T-cell (primary cell): ENCODE data around the gene LHCGR. TPM values are rescaled to one million over a fixed set of nuclear protein-coding genes. Genes with fewer than 3 reads are reported as not detected.

Experiments
- ATAC-seq, 4 experiments: fragments of 200-7000 bp in 3 of 4; fragments of 150-1000 bp in 1 of 4; cut with Tn5 transposase; replicated peaks in 1 of 4; 1 replicate in 3 of 4; 2 replicates in 1 of 4; pipeline ENCODE4 v1.10.0; 2021; ENCODE audit warnings: moderate library complexity in 3 of 4, mild to moderate bottlenecking in 2 of 4, moderate number of reproducible peaks in 1 of 4
- CTCF ChIA-PET, 2 donors: fragments of 300-600 bp; sonication (Branson Sonifier 250); formaldehyde crosslinking; loops; one replicate each; lab custom pipeline; 2022; ENCODE audit warnings: antibody characterized with exemption in 2 of 2; lab: Charles Lee
- POLR2A ChIA-PET, 2 donors: fragments of 300-600 bp; sonication (Branson Sonifier 250); formaldehyde crosslinking; loops; one replicate each; lab custom pipeline; 2022; ENCODE audit warnings: antibody characterized with exemption in 2 of 2; lab: Charles Lee
- DNase-seq, 35 experiments: peaks; one replicate each; pipeline versions ENCODE4 v3.0.0 to v3.0.0-alpha.2; 2013 to 2023
- H3K27ac ChIP-seq: one replicate; pipeline ENCODE4 v1.5.1; 2013; ENCODE audit warnings: low read length
- H3K27me3 ChIP-seq, 2 experiments: replicated peaks in 1 of 2; 1 replicate in 1 of 2; 2 replicates in 1 of 2; pipeline versions ENCODE4 v1.6.1 to v1.7.0; 2013; ENCODE audit warnings: low read length in 1 of 2, mixed read lengths in 1 of 2; ENCODE audit not compliant: control insufficient read depth in 2 of 2, insufficient read depth in 2 of 2; ENCODE audit errors: extremely low read depth in 1 of 2
- H3K36me3 ChIP-seq, 2 donors: 1 replicate in 1 of 2; 2 replicates in 1 of 2; pipeline versions ENCODE4 v1.6.1 to v1.7.0; 2013; ENCODE audit warnings: low read length in 1 of 2; ENCODE audit not compliant: control insufficient read depth in 2 of 2, insufficient read depth in 1 of 2; ENCODE audit errors: extremely low read depth in 1 of 2
- H3K4me1 ChIP-seq, 2 experiments: 1 replicate in 1 of 2; 2 replicates in 1 of 2; pipeline versions ENCODE4 v1.6.1 to v1.7.0; 2013; ENCODE audit warnings: low read length in 2 of 2, mixed read lengths in 1 of 2; ENCODE audit not compliant: insufficient read depth in 2 of 2, control insufficient read depth in 1 of 2; ENCODE audit errors: extremely low read depth in 1 of 2
- H3K4me3 ChIP-seq, 2 donors: 1 replicate in 1 of 2; 2 replicates in 1 of 2; pipeline versions ENCODE4 v1.5.1 to v1.7.0; 2013; ENCODE audit warnings: mild to moderate bottlenecking in 2 of 2, low read length in 1 of 2, moderate library complexity in 1 of 2; ENCODE audit not compliant: control insufficient read depth in 1 of 2; ENCODE audit errors: extremely low read depth in 1 of 2
- H3K9me3 ChIP-seq: 2 replicates; pipeline ENCODE4 v1.7.0; 2013
- H3K27ac Mint-ChIP-seq, 2 donors: one replicate each; pipeline ENCODE4 v1.8.0; 2020 to 2021; ENCODE audit warnings: mild to moderate bottlenecking in 2 of 2, mixed read lengths in 2 of 2
- H3K27me3 Mint-ChIP-seq, 2 donors: one replicate each; pipeline ENCODE4 v1.8.0; 2021 to 2022; ENCODE audit warnings: mixed read lengths in 2 of 2
- H3K36me3 Mint-ChIP-seq: one replicate; pipeline ENCODE4 v1.8.0; 2021; ENCODE audit warnings: mixed read lengths
- H3K4me1 Mint-ChIP-seq, 3 donors: one replicate each; pipeline ENCODE4 v1.8.0; 2020 to 2022; ENCODE audit warnings: mixed read lengths in 3 of 3, mild to moderate bottlenecking in 1 of 3
- H3K4me3 Mint-ChIP-seq, 3 donors: one replicate each; pipeline ENCODE4 v1.8.0; 2020 to 2022; ENCODE audit warnings: mild to moderate bottlenecking in 3 of 3, mixed read lengths in 3 of 3, moderate library complexity in 3 of 3
- H3K9me3 Mint-ChIP-seq, 3 donors: one replicate each; pipeline ENCODE4 v1.8.0; 2020 to 2022; ENCODE audit warnings: mixed read lengths in 3 of 3
- WGBS: methylation state at CpG from one replicate; pipeline ENCODE4 v1.1.5; 2013; ENCODE audit warnings: missing lambda C conversion rate; ENCODE audit not compliant: insufficient coverage; 5-methylcytosine and 5-hydroxymethylcytosine counted together
- total RNA-seq, 35 experiments: library from RNA in 6 of 35; stranded (reverse) in 6 of 35; fragments of 120-200 nt in 1 of 35; gene quantifications; one replicate each; pipeline versions ENCODE4 v1.2.1 to v1.2.4 and lab custom pipeline; 2013 to 2026

The LHCGR gene
- total RNA-seq, 5 donors from 2014 or later (not counting 1 experiment from before 2014, with no cell fraction given): not detected

DNA sequence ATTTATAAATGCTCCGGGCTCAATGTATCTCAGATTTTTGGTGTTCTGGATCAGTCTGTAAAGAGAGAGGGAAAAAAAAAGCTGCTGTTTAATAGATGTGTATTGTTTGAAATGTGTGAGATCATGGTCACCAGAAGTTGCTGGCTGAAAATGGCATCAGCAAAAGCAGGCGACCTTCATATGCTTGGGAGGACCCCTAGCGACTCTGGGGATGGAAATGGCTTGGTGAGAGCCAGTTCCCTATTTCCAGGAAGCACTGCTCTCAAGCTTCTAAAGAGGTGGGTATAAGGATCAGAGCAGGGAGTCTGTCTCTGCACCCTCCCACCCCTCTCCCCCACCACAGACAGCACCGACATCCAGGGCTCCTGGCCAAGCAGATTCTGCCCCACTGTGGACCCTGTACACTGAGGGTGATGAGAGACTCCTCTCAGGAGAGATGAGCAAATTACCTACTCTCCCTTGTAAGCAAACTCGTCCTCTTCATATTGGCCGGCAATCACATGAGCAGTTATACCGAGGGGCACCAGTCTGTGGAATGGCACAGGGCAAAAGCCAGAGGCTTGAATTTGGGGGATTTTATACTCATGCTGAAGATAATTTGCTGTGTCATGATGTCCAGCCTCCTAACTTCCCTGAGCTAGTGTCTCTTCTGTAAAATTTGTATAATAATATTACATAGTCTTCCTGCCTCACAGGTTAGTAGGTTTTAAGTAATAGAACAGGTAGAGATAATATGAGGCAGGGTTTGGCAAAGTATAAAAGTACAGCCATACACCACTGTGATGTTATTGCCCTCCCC, 29.6 kb downstream of the LHCGR start:
- H3K36me3 Mint-ChIP-seq: no peaks in the 10 kb centered on the region
- H3K4me3 Mint-ChIP-seq: no peak overlapping the region
- no peaks in the 10 kb centered on the region for H3K36me3 ChIP-seq
- 73% methylated on average over 3 of the region's 7 CpGs for WGBS
- ChIA-PET POLR2A (no interaction called here), CTCF (no interaction called here)
- no peak overlapping the region for H3K27ac Mint-ChIP-seq
- H3K4me1 ChIP-seq: no peaks in the 10 kb centered on the region
- no peaks in the 10 kb centered on the region for H3K9me3 ChIP-seq
- no peak overlapping the region for H3K27ac ChIP-seq
- H3K27me3 Mint-ChIP-seq: peaks cover 4 to 6% of the 10 kb centered on the region in 2 donors
- DNase-seq: no peak
- no peaks in the 10 kb centered on the region for H3K9me3 Mint-ChIP-seq
- no peak for ATAC-seq
- H3K27me3 ChIP-seq: no peaks in the 10 kb centered on the region
- H3K4me1 Mint-ChIP-seq: no peaks in the 10 kb centered on the region
- no peak overlapping the region for H3K4me3 ChIP-seq

DNA sequence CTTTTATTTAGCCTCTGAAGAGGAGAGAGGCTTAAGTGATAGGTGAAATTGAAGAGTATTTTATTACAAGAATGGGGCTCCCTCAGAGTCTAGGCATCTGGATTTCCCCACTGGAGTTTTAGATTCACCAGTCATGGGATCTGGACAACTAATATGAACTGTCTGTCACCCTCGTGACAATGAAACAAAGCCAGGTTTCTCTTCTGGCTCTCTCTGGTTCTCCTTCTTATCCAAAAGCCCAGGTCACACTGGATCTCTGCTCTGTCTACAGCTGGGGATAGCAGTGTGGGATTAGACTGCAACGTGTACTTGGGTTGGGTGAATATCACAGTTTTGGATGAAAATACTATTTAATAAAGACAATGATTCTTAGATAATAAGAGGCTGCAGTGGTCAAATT, 31.2 kb downstream of the LHCGR start:
- ChIA-PET CTCF (no interaction called here), POLR2A (no interaction called here)
- no peak overlapping the region for H3K4me3 Mint-ChIP-seq
- no peak overlapping the region for H3K27ac Mint-ChIP-seq
- H3K4me1 Mint-ChIP-seq: no peaks in the 10 kb centered on the region
- H3K27me3 ChIP-seq: no peaks in the 10 kb centered on the region
- WGBS: no CpG with 5 or more reads among the region's 2 CpGs
- peaks cover 6 to 18% of the 10 kb centered on the region in 2 donors for H3K27me3 Mint-ChIP-seq
- H3K36me3 Mint-ChIP-seq: no peaks in the 10 kb centered on the region
- H3K9me3 ChIP-seq: no peaks in the 10 kb centered on the region
- DNase-seq (no peak), ATAC-seq (no peak)
- H3K9me3 Mint-ChIP-seq: no peaks in the 10 kb centered on the region
- H3K4me3 ChIP-seq: no peak overlapping the region
- H3K27ac ChIP-seq: no peak overlapping the region
- no peaks in the 10 kb centered on the region for H3K36me3 ChIP-seq
- no peaks in the 10 kb centered on the region for H3K4me1 ChIP-seq

DNA sequence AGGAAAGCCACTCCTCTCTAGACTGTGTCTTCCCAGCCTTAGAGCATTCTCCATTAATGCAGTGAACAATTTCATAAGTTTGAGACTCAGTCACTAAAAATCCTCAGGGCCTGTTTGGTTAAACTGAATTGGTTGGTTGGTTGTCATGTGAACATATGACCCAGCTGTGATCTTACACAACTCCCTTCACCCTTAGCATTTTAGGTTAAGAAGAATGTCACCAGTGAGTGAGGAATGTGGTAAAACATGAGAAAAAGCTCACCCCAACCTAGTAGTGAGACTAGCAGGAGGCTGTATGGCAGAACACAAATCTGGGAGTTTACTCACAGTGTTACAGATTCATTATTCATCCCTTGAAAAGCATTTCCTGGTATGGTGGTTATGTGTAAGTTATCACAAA, 32.4 kb downstream of the LHCGR start:
- no peaks in the 10 kb centered on the region for H3K9me3 ChIP-seq
- ATAC-seq: no peak
- H3K36me3 ChIP-seq: no peaks in the 10 kb centered on the region
- ChIA-PET CTCF (no interaction called here), POLR2A (no interaction called here)
- no peaks in the 10 kb centered on the region for H3K27me3 ChIP-seq
- H3K4me3 ChIP-seq: no peak overlapping the region
- DNase-seq: no peak
- Mint-ChIP-seq H3K4me1 (no peaks in the 10 kb centered on the region), H3K36me3 (no peaks in the 10 kb centered on the region), H3K27ac (no peak overlapping the region), H3K4me3 (no peak overlapping the region), H3K9me3 (no peaks in the 10 kb centered on the region), H3K27me3 (peaks cover 6 to 14% of the 10 kb centered on the region in 2 donors)
- no peak overlapping the region for H3K27ac ChIP-seq
- no peaks in the 10 kb centered on the region for H3K4me1 ChIP-seq

DNA sequence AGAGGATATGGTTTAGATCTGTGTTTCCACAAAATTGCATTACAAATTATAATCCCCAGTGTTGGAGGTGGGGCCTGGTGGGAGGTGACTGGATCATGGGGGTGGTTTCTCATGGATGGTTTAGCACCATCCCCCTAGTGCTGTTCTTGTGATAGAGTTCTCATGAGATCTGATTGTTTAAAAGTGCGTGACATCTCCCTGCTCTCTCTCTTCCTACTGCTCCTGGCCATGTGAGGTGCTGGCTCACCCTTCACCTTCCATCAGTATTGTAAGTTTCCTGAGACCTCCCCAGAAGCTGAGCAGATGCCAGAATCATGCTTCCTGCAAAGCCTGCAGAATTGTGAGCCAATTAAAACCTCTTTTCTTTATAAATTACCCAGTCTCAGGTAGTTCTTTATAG, 33.1 kb downstream of the LHCGR start:
- WGBS: no CpG with 5 or more reads among the region's 1 CpG
- ChIA-PET CTCF (no interaction called here), POLR2A (no interaction called here)
- Histone ChIP-seq H3K9me3 (no peaks in the 10 kb centered on the region), H3K4me3 (no peak overlapping the region), H3K27me3 (no peaks in the 10 kb centered on the region), H3K4me1 (no peaks in the 10 kb centered on the region), H3K36me3 (no peaks in the 10 kb centered on the region), H3K27ac (no peak overlapping the region)
- peaks cover 6 to 14% of the 10 kb centered on the region in 2 donors for H3K27me3 Mint-ChIP-seq
- H3K4me1 Mint-ChIP-seq: no peaks in the 10 kb centered on the region
- no peak overlapping the region for H3K27ac Mint-ChIP-seq
- no peaks in the 10 kb centered on the region for H3K36me3 Mint-ChIP-seq
- ATAC-seq (no peak), DNase-seq (no peak)
- H3K4me3 Mint-ChIP-seq: no peak overlapping the region
- no peaks in the 10 kb centered on the region for H3K9me3 Mint-ChIP-seq

DNA sequence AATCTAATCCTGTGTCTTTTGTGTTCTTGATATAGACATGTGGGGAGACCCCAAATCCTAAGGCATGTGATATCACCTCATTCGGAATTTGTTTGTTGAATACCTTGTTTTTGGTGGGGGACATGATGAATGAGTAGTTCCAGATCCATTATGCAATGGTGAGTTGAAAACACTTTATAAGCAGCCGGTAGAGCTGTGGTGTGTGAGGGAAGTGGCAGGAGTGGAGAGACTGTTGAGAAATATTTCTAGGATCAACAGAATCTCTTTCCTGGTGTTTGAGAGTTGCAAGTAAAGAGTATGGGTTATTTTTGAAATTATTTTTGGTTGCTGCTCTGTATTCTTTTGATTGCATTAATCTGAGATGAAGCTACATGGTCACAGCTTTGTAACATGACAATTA, 34.4 kb downstream of the LHCGR start:
- H3K36me3 Mint-ChIP-seq: no peaks in the 10 kb centered on the region
- Histone ChIP-seq H3K4me1 (no peaks in the 10 kb centered on the region), H3K27ac (no peak overlapping the region), H3K36me3 (no peaks in the 10 kb centered on the region), H3K4me3 (no peak overlapping the region), H3K9me3 (no peaks in the 10 kb centered on the region), H3K27me3 (no peaks in the 10 kb centered on the region)
- whole genome bisulfite sequencing: 100% methylated on average over 1 of the region's 2 CpGs
- H3K27me3 Mint-ChIP-seq: peaks cover 3 to 14% of the 10 kb centered on the region in 2 donors
- CTCF ChIA-PET: no interaction called here
- POLR2A ChIA-PET: no interaction called here
- H3K4me3 Mint-ChIP-seq: no peak overlapping the region
- no peak for DNase-seq
- ATAC-seq: no peak
- no peaks in the 10 kb centered on the region for H3K9me3 Mint-ChIP-seq
- no peak overlapping the region for H3K27ac Mint-ChIP-seq
- no peaks in the 10 kb centered on the region for H3K4me1 Mint-ChIP-seq

DNA sequence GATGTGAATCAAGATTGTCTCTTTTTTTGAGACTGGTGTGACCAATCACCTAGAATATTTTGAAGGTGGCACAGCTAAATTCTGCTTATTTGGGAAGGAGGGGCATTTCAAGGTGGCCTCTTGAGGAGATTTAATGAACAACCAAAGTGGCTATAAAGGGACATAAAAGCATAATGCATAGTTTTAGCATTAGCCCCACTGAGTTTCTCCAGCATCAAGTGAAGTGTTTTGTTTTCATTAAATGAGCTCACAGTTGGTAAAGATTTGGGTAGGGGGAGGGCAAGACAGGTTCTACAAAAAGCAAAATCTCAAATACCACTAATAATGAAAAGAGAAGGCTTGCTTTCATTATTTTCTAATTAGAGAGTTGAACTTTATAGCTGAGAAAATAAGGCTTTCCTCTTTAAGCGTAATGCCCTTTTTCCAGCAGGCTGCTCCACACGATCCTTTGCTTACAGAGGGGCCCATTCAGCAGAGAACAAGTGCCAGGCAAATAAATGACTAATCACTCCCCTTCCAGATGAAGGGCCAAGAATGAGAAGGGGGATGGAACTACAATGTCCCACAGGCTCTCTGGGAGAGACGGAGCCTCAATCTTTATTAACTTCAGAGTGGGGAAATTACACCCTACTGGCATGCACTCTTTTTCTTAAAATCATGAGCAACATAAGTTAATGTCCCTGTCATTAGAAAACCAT, 35.9 kb downstream of the LHCGR start:
- H3K36me3 Mint-ChIP-seq: no peaks in the 10 kb centered on the region
- DNase-seq (no peak), ATAC-seq (no peak)
- H3K4me3 ChIP-seq: no peak overlapping the region
- no peaks in the 10 kb centered on the region for H3K9me3 Mint-ChIP-seq
- WGBS: no CpG with 5 or more reads among the region's 3 CpGs
- H3K36me3 ChIP-seq: no peaks in the 10 kb centered on the region
- no peaks in the 10 kb centered on the region for H3K4me1 ChIP-seq
- ChIA-PET CTCF (interaction anchor here (0.6 to 0.7 kb wide), 2 partner anchors 8 to 1424 kb away, joined by 3 to 4 read pairs; no protein-coding TSS in a partner anchor), POLR2A (no interaction called here)
- no peaks in the 10 kb centered on the region for H3K9me3 ChIP-seq
- peaks cover 3 to 14% of the 10 kb centered on the region in 2 donors for H3K27me3 Mint-ChIP-seq
- H3K4me3 Mint-ChIP-seq: no peak overlapping the region
- no peaks in the 10 kb centered on the region for H3K27me3 ChIP-seq
- no peak overlapping the region for H3K27ac ChIP-seq
- H3K4me1 Mint-ChIP-seq: peaks cover 0 to 2% (median 0%) of the 10 kb centered on the region in 3 donors
- no peak overlapping the region for H3K27ac Mint-ChIP-seq
